ENCODE data around the gene IFNA4. TPM values are rescaled to one million over a fixed set of nuclear protein-coding genes. Genes with fewer than 3 reads are reported as not detected.
"Not testable (repeated sequence)": the region's sequence is repeated elsewhere in the genome, so short reads cannot be mapped to it uniquely, and the experiment has no call there.

IFNA4 gene
- total RNA-seq, 2 experiments from 2014 or later, result not detected

DNA sequence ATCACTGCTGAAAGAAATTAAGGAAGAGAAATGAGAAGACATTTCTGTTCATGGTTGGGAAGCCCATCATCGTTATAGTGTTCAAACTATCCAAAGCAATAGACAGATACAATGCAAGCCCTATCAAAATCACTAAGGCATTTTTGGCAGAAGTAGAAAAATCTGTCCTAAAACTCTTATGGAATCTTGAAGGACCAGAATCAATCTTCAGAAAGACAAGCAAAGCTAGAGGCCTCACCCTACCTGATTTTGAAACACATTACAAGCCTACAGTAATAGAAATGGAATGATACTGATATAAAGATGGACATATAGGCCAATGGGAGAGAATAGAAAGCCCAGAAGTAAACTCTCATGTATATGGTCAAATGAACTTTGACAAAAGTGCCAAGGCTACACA lies 16.0 kb downstream of the IFNA4 start:
- no peaks in the 10 kb centered on the region for H3K9me2 ChIP-seq (ENCODE audit: insufficient read depth, low read length)
- H3K9me3 ChIP-seq (ENCODE audit: low read length), result no peaks in the 10 kb centered on the region
- H3K4me2 ChIP-seq (ENCODE audit: low read length), result no peak overlapping the region
- no TSS peak for BruUV-seq (replicated peaks)
- ChIA-PET CTCF (ENCODE audit: unreplicated experiment) (no interaction called here), POLR2A (no interaction called here)
- H3K36me3 ChIP-seq (ENCODE audit: insufficient read depth, low read length), result no peaks in the 10 kb centered on the region
- H4K20me1 ChIP-seq (ENCODE audit: insufficient read depth, low read length), result no peaks in the 10 kb centered on the region
- H2AFZ ChIP-seq (ENCODE audit: low read length), result no peak overlapping the region
- no peak overlapping the region for H3K4me3 ChIP-seq (ENCODE audit: low read depth, low read length, poor library complexity, severe bottlenecking)
- no peak for DNase-seq (ENCODE audit: low spot score)
- intact Hi-C loops (cut with micrococcal nuclease; ENCODE audit: unreplicated experiment), result no loop called here
- no peak overlapping the region for H3K27ac ChIP-seq (ENCODE audit: low read depth, low read length, poor library complexity, severe bottlenecking)
- H3K79me2 ChIP-seq (ENCODE audit: insufficient read depth, low read depth, low read length), result no peaks in the 10 kb centered on the region
- TF ChIP-seq, protein P1, sequence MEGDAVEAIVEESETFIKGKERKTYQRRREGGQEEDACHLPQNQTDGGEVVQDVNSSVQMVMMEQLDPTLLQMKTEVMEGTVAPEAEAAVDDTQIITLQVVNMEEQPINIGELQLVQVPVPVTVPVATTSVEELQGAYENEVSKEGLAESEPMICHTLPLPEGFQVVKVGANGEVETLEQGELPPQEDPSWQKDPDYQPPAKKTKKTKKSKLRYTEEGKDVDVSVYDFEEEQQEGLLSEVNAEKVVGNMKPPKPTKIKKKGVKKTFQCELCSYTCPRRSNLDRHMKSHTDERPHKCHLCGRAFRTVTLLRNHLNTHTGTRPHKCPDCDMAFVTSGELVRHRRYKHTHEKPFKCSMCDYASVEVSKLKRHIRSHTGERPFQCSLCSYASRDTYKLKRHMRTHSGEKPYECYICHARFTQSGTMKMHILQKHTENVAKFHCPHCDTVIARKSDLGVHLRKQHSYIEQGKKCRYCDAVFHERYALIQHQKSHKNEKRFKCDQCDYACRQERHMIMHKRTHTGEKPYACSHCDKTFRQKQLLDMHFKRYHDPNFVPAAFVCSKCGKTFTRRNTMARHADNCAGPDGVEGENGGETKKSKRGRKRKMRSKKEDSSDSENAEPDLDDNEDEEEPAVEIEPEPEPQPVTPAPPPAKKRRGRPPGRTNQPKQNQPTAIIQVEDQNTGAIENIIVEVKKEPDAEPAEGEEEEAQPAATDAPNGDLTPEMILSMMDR (conservative IDR thresholded peaks at IDR 0.05; ENCODE audit: low read length), result no peak
- TF ChIP-seq EZH2phosphoT487 (IDR thresholded peaks at IDR 0.05; ENCODE audit: borderline replicate concordance, low read depth, low read length), result no peak
- no peaks in the 10 kb centered on the region for H3K4me1 ChIP-seq (ENCODE audit: insufficient read depth, low read length, poor library complexity, severe bottlenecking)

DNA sequence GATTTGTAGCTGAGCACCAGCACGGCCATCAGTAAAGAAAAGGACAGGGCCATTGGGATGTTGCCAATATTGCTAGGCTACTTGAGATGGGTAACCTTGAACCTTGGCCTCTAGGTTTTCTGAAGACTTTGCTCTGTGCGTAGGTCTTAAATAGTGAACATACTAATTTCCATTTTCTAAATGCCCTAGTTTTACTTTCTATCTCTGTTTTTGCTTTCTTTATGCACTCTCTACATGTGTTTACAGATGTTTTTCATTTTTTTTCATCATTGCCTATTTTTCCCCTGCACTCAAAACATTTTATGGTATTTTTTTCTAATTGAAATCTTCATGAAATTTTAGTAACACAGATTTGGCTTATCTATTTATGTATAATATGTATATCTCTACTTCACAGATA lies 20.8 kb downstream of the IFNA4 start, which contains the start of gene IFNA21:
Gene IFNA21, minus strand, starts transcription at position 101 of the 400 bp plus-strand sequence. Its CDS starts 48 bp downstream, at position 53.
- POLR2A ChIA-PET, result interaction anchor here (0.5 to 0.7 kb wide), 3 partner anchors 56 to 418 kb away, joined by 3 to 8 read pairs (median 3); no protein-coding TSS in a partner anchor
- H3K36me3 ChIP-seq (ENCODE audit: insufficient read depth, low read length); H3K79me2 ChIP-seq (ENCODE audit: insufficient read depth, low read depth, low read length); intact Hi-C loops (cut with micrococcal nuclease; ENCODE audit: unreplicated experiment); H2AFZ ChIP-seq (ENCODE audit: low read length); H3K4me3 ChIP-seq (ENCODE audit: low read depth, low read length, poor library complexity, severe bottlenecking); H3K27ac ChIP-seq (ENCODE audit: low read depth, low read length, poor library complexity, severe bottlenecking); H3K9me2 ChIP-seq (ENCODE audit: insufficient read depth, low read length); BruUV-seq (replicated peaks); H4K20me1 ChIP-seq (ENCODE audit: insufficient read depth, low read length); H3K4me1 ChIP-seq (ENCODE audit: insufficient read depth, low read length, poor library complexity, severe bottlenecking); DNase-seq (ENCODE audit: low spot score); H3K4me2 ChIP-seq (ENCODE audit: low read length); CTCF ChIA-PET (ENCODE audit: unreplicated experiment); H3K9me3 ChIP-seq (ENCODE audit: low read length): not testable (repeated sequence)

DNA sequence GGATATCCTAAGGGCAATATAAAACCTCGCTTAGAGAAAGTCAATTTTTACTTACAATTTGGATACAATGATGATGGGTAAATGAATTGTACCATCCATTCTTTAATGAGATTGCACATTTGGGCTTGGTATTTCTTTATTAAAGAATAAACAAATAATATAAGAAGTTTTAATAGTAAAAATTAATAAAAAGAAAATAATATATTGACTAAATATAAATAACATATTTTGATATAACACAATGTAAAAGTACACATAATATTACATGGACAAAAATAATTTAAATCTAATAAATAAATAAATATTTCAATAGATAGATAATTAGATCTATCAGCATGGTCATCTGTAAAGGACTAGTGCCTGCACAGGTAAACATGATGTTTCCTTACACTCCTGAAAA lies 21.9 kb downstream of the IFNA4 start:
- H3K4me3 ChIP-seq (ENCODE audit: low read depth, low read length, poor library complexity, severe bottlenecking), result no peak overlapping the region
- POLR2A ChIA-PET, result no interaction called here
- H3K4me2 ChIP-seq (ENCODE audit: low read length), result no peak overlapping the region
- no peak for DNase-seq (ENCODE audit: low spot score)
- H3K27ac ChIP-seq (ENCODE audit: low read depth, low read length, poor library complexity, severe bottlenecking), result no peak overlapping the region
- H3K9me2 ChIP-seq (ENCODE audit: insufficient read depth, low read length), result no peaks in the 10 kb centered on the region
- CTCF ChIA-PET (ENCODE audit: unreplicated experiment), result no interaction called here
- no peaks in the 10 kb centered on the region for H3K9me3 ChIP-seq (ENCODE audit: low read length)
- no peaks in the 10 kb centered on the region for H4K20me1 ChIP-seq (ENCODE audit: insufficient read depth, low read length)
- no peaks in the 10 kb centered on the region for H3K79me2 ChIP-seq (ENCODE audit: insufficient read depth, low read depth, low read length)
- H3K36me3 ChIP-seq (ENCODE audit: insufficient read depth, low read length), result no peaks in the 10 kb centered on the region
- TF ChIP-seq, protein P1 (conservative IDR thresholded peaks at IDR 0.05; ENCODE audit: low read length), result no peak
- no peak for TF ChIP-seq EZH2phosphoT487 (IDR thresholded peaks at IDR 0.05; ENCODE audit: borderline replicate concordance, low read depth, low read length)
- no peak overlapping the region for H2AFZ ChIP-seq (ENCODE audit: low read length)
- H3K4me1 ChIP-seq (ENCODE audit: insufficient read depth, low read length, poor library complexity, severe bottlenecking), result no peaks in the 10 kb centered on the region
- intact Hi-C loops (cut with micrococcal nuclease; ENCODE audit: unreplicated experiment), result no loop called here
- no TSS peak for BruUV-seq (replicated peaks)

Data from OCI-LY7 (cell line).